Psoas muscle (tissue), 8 donors: ENCODE results near the gene DIAPH3. TPM values are rescaled to one million over a fixed set of nuclear protein-coding genes. Genes with fewer than 3 reads are reported as not detected.

Experiments
- ATAC-seq, 4 donors: fragments of 200-7000 bp; cut with Tn5 transposase; one replicate each; pipeline ENCODE4 v1.9.1; 2020; ENCODE audit warnings: moderate library complexity in 3 of 4, mild to moderate bottlenecking in 2 of 4
- DNase-seq, 2 donors: peaks; one replicate each; pipeline ENCODE4 v3.0.0-alpha.2; 2020
- H3K27ac ChIP-seq: fragments of 200-600 bp; one replicate; pipeline ENCODE4 v1.8.0; 2022
- H3K27me3 ChIP-seq, 3 donors: fragments of 200-600 bp in 1 of 3; one replicate each; pipeline versions ENCODE4 v1.6.1 to v1.8.0; 2013 to 2022; ENCODE audit warnings: low read length in 2 of 3, mild to moderate bottlenecking in 2 of 3, moderate library complexity in 1 of 3; ENCODE audit not compliant: insufficient read depth in 3 of 3
- H3K36me3 ChIP-seq, 2 donors: fragments of 200-600 bp in 1 of 2; one replicate each; pipeline versions ENCODE4 v1.6.1 to v1.8.0; 2013 to 2022; ENCODE audit warnings: low read depth in 1 of 2, mild to moderate bottlenecking in 1 of 2, moderate library complexity in 1 of 2; ENCODE audit not compliant: insufficient read depth in 1 of 2
- H3K4me1 ChIP-seq: fragments of 200-600 bp; one replicate; pipeline ENCODE4 v1.8.0; 2022
- H3K4me3 ChIP-seq: fragments of 200-600 bp; one replicate; pipeline ENCODE4 v1.8.0; 2022; ENCODE audit warnings: mild to moderate bottlenecking
- H3K9me3 ChIP-seq: fragments of 200-600 bp; one replicate; pipeline ENCODE4 v1.8.0; 2022
- CTCF ChIP-seq: fragments of 200-600 bp; IDR thresholded peaks from one replicate; pipeline ENCODE4 v1.8.0; 2022; ENCODE audit warnings: antibody characterized with exemption
- WGBS, 3 donors: extraction: QIAGEN DNeasy Blood & Tissue Kit; methylation state at CpG; one replicate each; pipeline versions ENCODE4 v1.1.6 to v1.1.7; 2013; 5-methylcytosine and 5-hydroxymethylcytosine counted together
- intact Hi-C, 2 donors: fragments of 100-400 bp; cut with DNase I; formaldehyde crosslinking; loops; one replicate each; pipeline versions ENCODE4 v1.11.0 to v1.14.2; 2022
- polyA plus RNA-seq, 3 donors: library from polyadenylated mRNA; stranded (reverse); fragments of 200-250 nt; gene quantifications; one replicate each; pipeline ENCODE4 v1.2.3, GENCODE V29; 2013
- total RNA-seq, 4 donors: library from RNA; stranded (reverse); fragmentation: NEBNext Ultra II Directional in 2 of 4; extraction: Animal tissue kit (Norgen Biotek cat#: 25700) in 2 of 4; gene quantifications; one replicate each; pipeline versions ENCODE4 v1.2.1 to v1.2.4, GENCODE V29; 2021 to 2023
- donor health status: healthy with polysubstance abuse.
- donor health status: DM: no; HTN: no; CAD: no; lungs with moderate emphysema.
- donor health status: Bipolar disorder and iron deficiency.
- donor health status: healthy.
- donor health status: DM: yes; HTN: yes; CAD: no.
- donor health status: DM: no; HTN: no; CAD: no.
- donor health status: DM: no; HTN: no; CAD: no.
- donor health status: DM: yes; HTN: yes; CAD: no.

Gene DIAPH3
- total and polyA plus RNA-seq, 7 donors, result 0.03 to 0.10 (median 0.08) TPM; not detected in 4

GRCh38 chr13:59681636-59682311, 482.0 kb downstream of the DIAPH3 start:
- ATAC-seq (no peak), DNase-seq (no peak)
- no peaks in the 10 kb centered on the region for H3K27me3 ChIP-seq
- intact Hi-C loops, result no loop called here
- no peak for TF ChIP-seq CTCF
- no peaks in the 10 kb centered on the region for H3K36me3 ChIP-seq
- H3K4me1 ChIP-seq, result peaks cover 4% of the 10 kb centered on the region
- 98 to 100% (median 99%) methylated on average over 1 of the region's 1 CpG for WGBS, 3 donors
- no peak overlapping the region for H3K4me3 ChIP-seq
- no peak overlapping the region for H3K27ac ChIP-seq
- H3K9me3 ChIP-seq, result no peaks in the 10 kb centered on the region

- Histone ChIP-seq H3K4me3 (no peak overlapping the region), H3K9me3 (no peaks in the 10 kb centered on the region), H3K27ac (no peak overlapping the region), H3K27me3 (no peaks in the 10 kb centered on the region), H3K36me3 (no peaks in the 10 kb centered on the region), H3K4me1 (peaks cover 4% of the 10 kb centered on the region)
- WGBS, 3 donors, result 82 to 87% (median 85%) methylated on average over 7 of the region's 7 CpGs
- intact Hi-C loops, result no loop called here
- ATAC-seq, result no peak
- no peak for DNase-seq
- TF ChIP-seq CTCF, result peak; percentile 37
These were observed 483.2 kb downstream of the DIAPH3 start for GRCh38 chr13:59680429-59681024.

GRCh38 chr13:59679254-59679653, 484.5 kb downstream of the DIAPH3 start:
- DNase-seq, result no peak
- ATAC-seq, result no peak
- Histone ChIP-seq H3K27ac (no peak overlapping the region), H3K4me3 (no peak overlapping the region), H3K36me3 (no peaks in the 10 kb centered on the region), H3K27me3 (no peaks in the 10 kb centered on the region), H3K9me3 (no peaks in the 10 kb centered on the region), H3K4me1 (peaks cover 4% of the 10 kb centered on the region)
- TF ChIP-seq CTCF, result no peak
- WGBS, 3 donors, result 21 to 46% (median 39%) methylated on average over 1 of the region's 1 CpG
- intact Hi-C loops, result loop anchor here in 1 of 2 donors (5.0 to 10.0 kb wide), 2 partner anchors 287 to 344 kb away; no protein-coding TSS in a partner anchor

- WGBS, 3 donors, result 47 to 51% (median 49%) methylated on average over 6 of the region's 6 CpGs
- TF ChIP-seq CTCF, result peak; percentile 61
- no peak for DNase-seq
- Histone ChIP-seq H3K4me3 (no peak overlapping the region), H3K27ac (no peak overlapping the region), H3K36me3 (no peaks in the 10 kb centered on the region), H3K9me3 (no peaks in the 10 kb centered on the region), H3K27me3 (no peaks in the 10 kb centered on the region), H3K4me1 (peaks cover 4% of the 10 kb centered on the region)
- intact Hi-C loops, result loop anchor here in 1 of 2 donors (5.0 to 10.0 kb wide), 2 partner anchors 286 to 343 kb away; no protein-coding TSS in a partner anchor
- peak in 3 of 4 donors; percentile 57 to 76 (median 74) for ATAC-seq
These were observed 485.5 kb downstream of the DIAPH3 start for GRCh38 chr13:59677966-59678814.
